ENCODE results near the gene GRAMD1A. TPM values are rescaled to one million over a fixed set of nuclear protein-coding genes. Genes with fewer than 3 reads are reported as not detected.

Gene GRAMD1A
- total and polyA plus RNA-seq, 9 of the 15 experiments (the other 6 are each of a cell fraction or from before 2014, with no cell fraction given): 1.4 to 63.8 (median 38.5) TPM

GRCh38 chr19:35030257-35031071 is 30.3 kb downstream of the GRAMD1A start, which contains the start of gene SCN1B (continued):
- TF ChIP-seq XRCC4 (IDR thresholded peaks at IDR 0.05; ENCODE audit: extremely low read depth, insufficient read depth, insufficient read length): no peak

DNA sequence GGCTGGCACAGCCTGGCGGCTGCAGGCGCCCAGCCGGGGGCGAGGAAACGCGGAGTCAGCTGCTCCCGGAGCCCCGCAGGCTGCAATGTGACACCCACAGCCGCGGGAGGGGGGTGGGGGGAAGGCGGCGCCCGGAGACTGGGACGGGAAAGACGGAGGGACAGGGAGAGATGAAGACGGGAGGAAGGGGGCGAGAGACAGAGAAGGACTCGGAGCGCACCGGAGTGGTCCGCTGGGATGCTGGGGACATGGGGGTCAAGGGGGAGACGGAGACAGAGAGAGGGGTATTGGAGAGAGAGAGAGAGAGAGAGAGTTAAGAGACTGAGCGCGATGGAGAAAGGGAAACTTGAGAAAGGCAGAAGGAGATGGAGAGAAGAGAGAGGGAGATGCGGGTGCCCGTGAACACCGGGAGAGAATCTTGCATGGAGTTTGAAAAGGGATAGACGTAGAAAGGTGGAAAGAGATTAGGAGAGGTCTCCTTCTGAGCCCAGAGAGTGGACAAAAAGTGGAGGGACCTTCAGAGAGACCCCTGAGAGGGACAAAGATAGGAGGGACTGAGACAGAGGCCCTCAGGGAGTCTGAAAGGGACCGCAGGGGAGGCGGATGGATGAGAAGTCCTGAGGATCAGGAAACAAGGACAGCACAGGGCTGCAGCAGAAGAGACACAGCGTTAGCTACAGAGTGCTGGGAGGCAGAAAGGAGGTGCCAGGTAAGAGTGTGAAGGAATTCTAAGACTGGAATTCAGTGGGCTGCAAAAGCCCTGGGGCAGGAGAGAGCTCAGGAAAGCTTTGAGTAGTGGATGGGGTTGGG is 31.2 kb downstream of the GRAMD1A start:
- WGBS (ENCODE audit: insufficient coverage, low coverage, missing lambda C conversion rate): 19% methylated on average over 7 of the region's 31 CpGs
- H4K20me1 ChIP-seq (replicated peaks; ENCODE audit: control insufficient read depth, insufficient read depth, low read length): 0 out of 2 replicates have a peak, but pooled peaks cover 3% of the 10 kb centered on the region
- intact Hi-C loops (cut with micrococcal nuclease): no loop called here
- H3K4me2 ChIP-seq (ENCODE audit: insufficient read depth, low read length): peak overlapping the region; percentile 41
- H3K9me3 ChIP-seq (replicated peaks; ENCODE audit: control insufficient read depth, insufficient read depth, low read depth, low read length): no peaks in the 10 kb centered on the region
- H2AFZ ChIP-seq (ENCODE audit: low read depth, low read length): peak overlapping the region; percentile 26; the same call in 1 of the 2 replicates
- H3K79me2 ChIP-seq (ENCODE audit: control insufficient read depth, insufficient read depth, low read length): no peaks in the 10 kb centered on the region
- ATAC-seq: peak; percentile 10
- H3K9me1 ChIP-seq (ENCODE audit: control insufficient read depth, insufficient read depth, low read length): no peaks in the 10 kb centered on the region
- H3K4me3 ChIP-seq: peak overlapping the region; percentile 54
- in situ Hi-C loops (cut with MboI): no loop called here
- H3K4me1 ChIP-seq (replicated peaks in 1 of 2; ENCODE audit: control insufficient read depth in 2 of 2, insufficient read depth in 2 of 2, low read length in 2 of 2): peaks cover 0 to 25% of the 10 kb centered on the region in 2 experiments; a peak in 4 of 5 replicates
- H3K36me3 ChIP-seq (ENCODE audit: control insufficient read depth, insufficient read depth, low read length): peaks cover 22% of the 10 kb centered on the region
- ChIA-PET CTCF (ENCODE audit: low intra/inter-chr PET ratio) (no interaction called here), POLR2A (interaction anchor here (0.6 to 2.7 kb wide), 3 partner anchors 13 to 35 kb away, joined by 3 to 8 read pairs (median 3); no protein-coding TSS in a partner anchor)
- peak overlapping the region in 1 of 2 experiments; percentile 84; a peak in 1 of 4 replicates for H3K9ac ChIP-seq (ENCODE audit: insufficient read depth in 1 of 2, low read depth in 2 of 2, low read length in 2 of 2)
- DNase-seq (ENCODE audit: extremely low read depth in 1 of 4, low spot score in 3 of 4): peak; percentile 48 to 67 (median 64)
- FAIRE-seq: peak; percentile 63
- peaks cover 2 to 17% of the 10 kb centered on the region in 2 experiments; a peak in 1 of 5 replicates for H3K27me3 ChIP-seq (ENCODE audit: control insufficient read depth in 2 of 2, insufficient read depth in 2 of 2, low read length in 2 of 2)
- BruUV-seq (replicated peaks): no TSS peak
- H3K27ac ChIP-seq (ENCODE audit: extremely low read depth, low read depth, low read length): no peak overlapping the region
- TF ChIP-seq MCM3 (IDR thresholded peaks at IDR 0.05) (no peak), LARP7 (IDR thresholded peaks at IDR 0.05) (peak; percentile 92), NBN (IDR thresholded peaks at IDR 0.05; ENCODE audit: low read depth) (0 out of 2 replicates have a peak, but pooled peaks have one; percentile 33), SMARCE1 (IDR thresholded peaks at IDR 0.05) (peak; percentile 23; the same call in 1 of the 2 replicates), HDAC2 (IDR thresholded peaks at IDR 0.05) (0 out of 2 replicates have a peak, but pooled peaks have one; percentile 28), TFAP4 (CRISPR knock-in tag; IDR thresholded peaks at IDR 0.05; ENCODE audit: borderline replicate concordance) (peak; percentile 50; the same call in 1 of the 2 replicates), DPF2 (IDR thresholded peaks at IDR 0.05) (peak; percentile 23; the same call in 1 of the 2 replicates), EGR1 (conservative IDR thresholded peaks at IDR 0.05) (0 out of 2 replicates have a peak, but pooled peaks have one; percentile 11), BCOR (IDR thresholded peaks at IDR 0.05) (peak; percentile 48; the same call in 1 of the 2 replicates)
- TF ChIP-seq, protein P1, sequence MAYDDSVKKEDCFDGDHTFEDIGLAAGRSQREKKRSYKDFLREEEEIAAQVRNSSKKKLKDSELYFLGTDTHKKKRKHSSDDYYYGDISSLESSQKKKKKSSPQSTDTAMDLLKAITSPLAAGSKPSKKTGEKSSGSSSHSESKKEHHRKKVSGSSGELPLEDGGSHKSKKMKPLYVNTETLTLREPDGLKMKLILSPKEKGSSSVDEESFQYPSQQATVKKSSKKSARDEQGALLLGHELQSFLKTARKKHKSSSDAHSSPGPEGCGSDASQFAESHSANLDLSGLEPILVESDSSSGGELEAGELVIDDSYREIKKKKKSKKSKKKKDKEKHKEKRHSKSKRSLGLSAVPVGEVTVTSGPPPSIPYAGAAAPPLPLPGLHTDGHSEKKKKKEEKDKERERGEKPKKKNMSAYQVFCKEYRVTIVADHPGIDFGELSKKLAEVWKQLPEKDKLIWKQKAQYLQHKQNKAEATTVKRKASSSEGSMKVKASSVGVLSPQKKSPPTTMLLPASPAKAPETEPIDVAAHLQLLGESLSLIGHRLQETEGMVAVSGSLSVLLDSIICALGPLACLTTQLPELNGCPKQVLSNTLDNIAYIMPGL (CRISPR knock-in tag; IDR thresholded peaks at IDR 0.05): no peak
- TF ChIP-seq, protein P2, sequence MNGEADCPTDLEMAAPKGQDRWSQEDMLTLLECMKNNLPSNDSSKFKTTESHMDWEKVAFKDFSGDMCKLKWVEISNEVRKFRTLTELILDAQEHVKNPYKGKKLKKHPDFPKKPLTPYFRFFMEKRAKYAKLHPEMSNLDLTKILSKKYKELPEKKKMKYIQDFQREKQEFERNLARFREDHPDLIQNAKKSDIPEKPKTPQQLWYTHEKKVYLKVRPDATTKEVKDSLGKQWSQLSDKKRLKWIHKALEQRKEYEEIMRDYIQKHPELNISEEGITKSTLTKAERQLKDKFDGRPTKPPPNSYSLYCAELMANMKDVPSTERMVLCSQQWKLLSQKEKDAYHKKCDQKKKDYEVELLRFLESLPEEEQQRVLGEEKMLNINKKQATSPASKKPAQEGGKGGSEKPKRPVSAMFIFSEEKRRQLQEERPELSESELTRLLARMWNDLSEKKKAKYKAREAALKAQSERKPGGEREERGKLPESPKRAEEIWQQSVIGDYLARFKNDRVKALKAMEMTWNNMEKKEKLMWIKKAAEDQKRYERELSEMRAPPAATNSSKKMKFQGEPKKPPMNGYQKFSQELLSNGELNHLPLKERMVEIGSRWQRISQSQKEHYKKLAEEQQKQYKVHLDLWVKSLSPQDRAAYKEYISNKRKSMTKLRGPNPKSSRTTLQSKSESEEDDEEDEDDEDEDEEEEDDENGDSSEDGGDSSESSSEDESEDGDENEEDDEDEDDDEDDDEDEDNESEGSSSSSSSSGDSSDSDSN (IDR thresholded peaks at IDR 0.05; ENCODE audit: borderline replicate concordance in 1 of 2, low read depth in 2 of 2, low read length in 2 of 2): peak in 1 of 2 experiments; percentile 28; a peak in 2 of 4 replicates
